D341Med (cell line): Measurements from ENCODE around the gene HTT-AS.

Source experiments
- DNase-seq: peaks from one replicate; pipeline ENCODE4 v3.0.0; 2012; ENCODE audit warnings: low spot score

The HTT-AS gene

GRCh38 chr4:3087115-3087797 lies 12.9 kb upstream of the HTT-AS start:
- no peak for DNase-seq

- no peak for DNase-seq
Measured at GRCh38 chr4:3085948-3086670, 11.8 kb upstream of the HTT-AS start.

GRCh38 chr4:3083732-3084131 lies 9.4 kb upstream of the HTT-AS start:
- no peak for DNase-seq

GRCh38 chr4:3082925-3083515 lies 8.7 kb upstream of the HTT-AS start:
- no peak for DNase-seq

GRCh38 chr4:3079694-3080123 lies 5.4 kb upstream of the HTT-AS start:
- DNase-seq, result no peak

GRCh38 chr4:3077796-3078195 lies 3.5 kb upstream of the HTT-AS start:
- DNase-seq, result no peak

GRCh38 chr4:3075652-3075981 lies 1.3 kb upstream of the HTT-AS start:
- no peak for DNase-seq

GRCh38 chr4:3074846-3075651 lies 711 bp upstream of the HTT-AS start:
- peak; percentile 74 for DNase-seq

- no peak for DNase-seq
Measured at GRCh38 chr4:3073158-3074077, 920 bp downstream of the HTT-AS start.

GRCh38 chr4:3071811-3072210 lies 2.5 kb downstream of the HTT-AS start:
- no peak for DNase-seq

- no peak for DNase-seq
Measured at GRCh38 chr4:3070709-3071500, 3.4 kb downstream of the HTT-AS start.

GRCh38 chr4:3069661-3070199 lies 4.6 kb downstream of the HTT-AS start:
- no peak for DNase-seq

- no peak for DNase-seq
Measured at GRCh38 chr4:3067473-3068001, 6.8 kb downstream of the HTT-AS start.

- no peak for DNase-seq
Measured at GRCh38 chr4:3066836-3067400, 7.4 kb downstream of the HTT-AS start.

- DNase-seq, result peak; percentile 63
Measured at GRCh38 chr4:3065551-3065950, 8.8 kb downstream of the HTT-AS start.

GRCh38 chr4:3062471-3062870 lies 11.9 kb downstream of the HTT-AS start:
- DNase-seq, result no peak

- no peak for DNase-seq
Measured at GRCh38 chr4:3060946-3061345, 13.4 kb downstream of the HTT-AS start.

- no peak for DNase-seq
Measured at GRCh38 chr4:3059943-3060342, 14.4 kb downstream of the HTT-AS start.

GRCh38 chr4:3054169-3054759 lies 20.1 kb downstream of the HTT-AS start:
- no peak for DNase-seq
